ENCODE measurements around the gene VSX2.

DNA sequence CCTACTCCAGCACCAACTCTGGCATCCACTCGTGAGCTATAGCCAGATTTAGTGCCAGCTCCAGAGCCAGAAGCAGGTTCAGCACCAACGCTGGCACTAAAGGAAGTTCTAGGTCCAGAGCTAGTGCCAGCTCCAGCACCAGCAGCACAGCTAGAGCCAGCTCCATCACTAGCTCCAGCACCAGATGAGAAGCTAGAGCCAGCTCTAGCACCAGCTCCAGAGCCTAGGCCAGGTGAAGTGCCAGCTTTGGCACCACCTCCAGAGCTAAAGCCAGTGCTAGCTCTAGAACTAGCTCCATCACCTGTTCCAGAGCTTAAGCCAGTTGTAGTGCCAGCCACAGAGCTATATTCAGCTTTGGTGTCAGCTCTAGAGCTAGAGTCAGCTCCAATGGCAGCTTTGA lies 38.8 kb downstream of the VSX2 start:
- TF ChIP-seq, protein P1, sequence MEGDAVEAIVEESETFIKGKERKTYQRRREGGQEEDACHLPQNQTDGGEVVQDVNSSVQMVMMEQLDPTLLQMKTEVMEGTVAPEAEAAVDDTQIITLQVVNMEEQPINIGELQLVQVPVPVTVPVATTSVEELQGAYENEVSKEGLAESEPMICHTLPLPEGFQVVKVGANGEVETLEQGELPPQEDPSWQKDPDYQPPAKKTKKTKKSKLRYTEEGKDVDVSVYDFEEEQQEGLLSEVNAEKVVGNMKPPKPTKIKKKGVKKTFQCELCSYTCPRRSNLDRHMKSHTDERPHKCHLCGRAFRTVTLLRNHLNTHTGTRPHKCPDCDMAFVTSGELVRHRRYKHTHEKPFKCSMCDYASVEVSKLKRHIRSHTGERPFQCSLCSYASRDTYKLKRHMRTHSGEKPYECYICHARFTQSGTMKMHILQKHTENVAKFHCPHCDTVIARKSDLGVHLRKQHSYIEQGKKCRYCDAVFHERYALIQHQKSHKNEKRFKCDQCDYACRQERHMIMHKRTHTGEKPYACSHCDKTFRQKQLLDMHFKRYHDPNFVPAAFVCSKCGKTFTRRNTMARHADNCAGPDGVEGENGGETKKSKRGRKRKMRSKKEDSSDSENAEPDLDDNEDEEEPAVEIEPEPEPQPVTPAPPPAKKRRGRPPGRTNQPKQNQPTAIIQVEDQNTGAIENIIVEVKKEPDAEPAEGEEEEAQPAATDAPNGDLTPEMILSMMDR (IDR thresholded peaks at IDR 0.05): no peak
- no peak for TF ChIP-seq POLR2A (IDR thresholded peaks at IDR 0.05)
